Left cardiac atrium (tissue), 4 donors: ENCODE results near the gene CPLX4. TPM values are rescaled to one million over a fixed set of nuclear protein-coding genes. Genes with fewer than 3 reads are reported as not detected.
"Not testable (repeated sequence)": the region's sequence is repeated elsewhere in the genome, so short reads cannot be mapped to it uniquely, and the experiment has no call there.

ENCODE experiments used
- ATAC-seq, 2 donors: fragments of 200-7000 bp; cut with Tn5 transposase; one replicate each; pipeline ENCODE4 v1.9.1; 2020; ENCODE audit warnings: mild to moderate bottlenecking in 2 of 2, moderate library complexity in 2 of 2
- DNase-seq: peaks from one replicate; pipeline ENCODE4 v3.0.0-alpha.2; 2020
- intact Hi-C, 2 donors: fragments of 100-400 bp; cut with DNase I; formaldehyde crosslinking; loops; one replicate each; pipeline versions ENCODE4 v1.14.1 to v1.15.1; 2022 to 2023
- total RNA-seq, 2 donors: library from RNA; stranded (reverse); fragmentation: NEBNext Ultra II Directional; extraction: Animal tissue kit (Norgen Biotek cat#: 25700); gene quantifications; one replicate each; pipeline ENCODE4 v1.2.1, GENCODE V29; 2021
- donor health status: DM: no; HTN: yes; CAD: no.
- donor health status: DM: no; HTN: yes; CAD: no; lungs with severe emphysema.
- donor health status: DM: yes; HTN: yes; CAD: no.
- donor health status: Dilated cardiomyopathy.

Gene CPLX4
- total RNA-seq, 2 donors from 2014 or later: not detected

DNA sequence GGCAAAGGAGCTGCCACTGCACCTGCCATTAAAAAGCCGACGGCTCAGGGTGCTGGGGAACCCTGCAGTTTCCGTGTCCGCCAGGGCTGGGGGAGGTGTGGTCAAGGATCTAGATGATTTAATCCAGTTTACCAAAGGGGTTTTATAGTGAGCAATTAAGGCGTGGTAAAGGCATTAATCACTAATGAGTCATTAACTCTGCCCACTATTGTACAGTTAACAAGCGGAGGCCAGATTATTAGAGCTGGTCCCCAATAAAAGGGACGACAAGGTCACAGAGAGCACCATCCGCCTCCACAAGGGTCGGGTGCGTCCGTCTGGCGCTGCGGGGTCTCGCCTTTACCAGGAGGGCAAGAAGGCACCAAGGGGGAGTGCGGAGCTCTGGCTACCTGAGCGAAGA lies 54.8 kb downstream of the CPLX4 start:
- ATAC-seq: no peak
- no peak for DNase-seq
- intact Hi-C loops: no loop called here

DNA sequence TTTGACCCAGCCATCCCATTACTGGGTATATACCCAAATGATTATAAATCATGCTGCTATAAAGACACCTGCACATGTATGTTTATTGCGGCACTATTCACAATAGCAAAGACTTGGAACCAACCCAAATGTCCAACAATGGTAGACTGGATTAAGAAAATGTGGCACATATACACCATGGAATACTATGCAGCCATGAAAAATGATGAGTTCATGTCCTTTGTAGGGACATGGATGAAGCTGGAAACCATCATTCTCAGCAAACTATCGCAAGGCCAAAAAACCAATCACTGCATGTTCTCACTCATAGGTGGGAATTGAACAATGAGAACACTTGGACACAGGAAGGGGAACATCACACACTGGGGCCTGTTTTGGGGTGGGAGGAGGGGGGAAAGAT lies 56.2 kb downstream of the CPLX4 start:
- intact Hi-C loops, ATAC-seq: not testable (repeated sequence)

DNA sequence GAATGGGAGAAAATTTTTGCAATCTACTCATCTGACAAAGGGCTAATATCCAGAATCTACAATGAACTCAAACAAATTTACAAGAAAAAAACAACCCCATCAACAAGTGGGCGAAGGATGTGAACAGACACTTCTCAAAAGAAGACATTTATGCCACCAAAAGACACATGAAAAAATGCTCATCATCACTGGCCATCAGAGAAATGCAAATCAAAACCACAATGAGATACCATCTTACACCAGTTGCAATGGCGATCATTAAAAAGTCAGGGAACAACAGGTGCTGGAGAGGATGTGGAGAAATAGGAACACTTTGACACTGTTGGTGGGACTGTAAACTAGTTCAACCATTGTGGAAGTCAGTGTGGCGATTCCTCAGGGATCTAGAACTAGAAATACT lies 56.6 kb downstream of the CPLX4 start:
- intact Hi-C loops, ATAC-seq, DNase-seq: not testable (repeated sequence)

More for the DNA sequence above, 56.2 kb downstream of the CPLX4 start:
- not testable (repeated sequence) for DNase-seq

DNA sequence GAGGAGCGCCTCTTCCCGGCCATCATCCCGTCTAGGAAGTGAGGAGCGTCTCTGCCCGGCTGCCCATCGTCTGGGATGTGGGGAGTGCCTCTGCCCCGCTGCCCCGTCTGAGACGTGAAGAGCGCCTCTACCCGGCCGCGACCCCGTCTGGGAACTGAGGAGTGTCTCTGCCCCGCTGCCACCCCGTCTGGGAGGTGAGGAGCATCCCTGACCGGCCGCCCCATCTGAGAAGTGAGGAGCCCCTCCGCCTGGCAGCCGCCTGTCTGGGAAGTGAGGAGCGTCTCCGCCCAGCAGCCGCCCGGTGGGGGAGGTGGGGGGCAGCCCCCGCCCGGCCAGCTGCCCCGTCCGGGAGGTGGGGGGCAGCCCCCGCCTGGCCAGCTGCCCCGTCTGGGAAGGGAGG lies 63.0 kb downstream of the CPLX4 start:
- intact Hi-C loops: not testable (repeated sequence)

DNA sequence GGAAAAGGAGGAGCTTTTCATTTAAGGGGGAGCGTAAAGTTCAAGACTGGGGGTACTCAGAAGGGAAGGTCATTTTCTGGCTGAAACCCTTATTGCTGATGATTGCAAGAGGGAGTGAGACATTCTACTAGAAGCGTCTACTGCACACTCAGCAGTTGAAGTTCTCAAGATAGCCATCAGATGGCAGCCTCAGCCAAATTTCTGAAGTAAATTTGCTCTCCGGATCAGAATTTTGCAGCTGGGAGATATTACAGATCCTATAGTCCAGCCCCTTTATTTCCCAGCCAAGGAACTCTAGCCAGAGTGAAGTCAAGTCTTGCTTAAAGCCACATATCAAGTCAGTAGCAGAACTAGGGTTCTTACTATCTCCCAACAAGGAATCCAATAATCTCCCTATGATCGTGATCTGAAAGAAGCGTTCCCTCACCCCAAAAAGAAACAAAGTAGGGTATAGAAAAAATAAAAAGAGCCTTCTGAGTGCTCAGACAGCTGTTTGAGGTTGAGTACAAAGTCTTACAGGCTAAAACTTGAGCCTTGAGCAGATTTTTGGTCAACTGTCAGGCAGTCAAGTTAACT lies 69.2 kb downstream of the CPLX4 start:
- intact Hi-C loops: loop anchor here in 1 of 2 donors (5.0 kb wide), 1 partner anchor 153 kb away; no protein-coding TSS in a partner anchor
- peak; percentile 79 to 85 for ATAC-seq
- no peak for DNase-seq

More for the DNA sequence above, 63.0 kb downstream of the CPLX4 start:
- not testable (repeated sequence) for DNase-seq, ATAC-seq

DNA sequence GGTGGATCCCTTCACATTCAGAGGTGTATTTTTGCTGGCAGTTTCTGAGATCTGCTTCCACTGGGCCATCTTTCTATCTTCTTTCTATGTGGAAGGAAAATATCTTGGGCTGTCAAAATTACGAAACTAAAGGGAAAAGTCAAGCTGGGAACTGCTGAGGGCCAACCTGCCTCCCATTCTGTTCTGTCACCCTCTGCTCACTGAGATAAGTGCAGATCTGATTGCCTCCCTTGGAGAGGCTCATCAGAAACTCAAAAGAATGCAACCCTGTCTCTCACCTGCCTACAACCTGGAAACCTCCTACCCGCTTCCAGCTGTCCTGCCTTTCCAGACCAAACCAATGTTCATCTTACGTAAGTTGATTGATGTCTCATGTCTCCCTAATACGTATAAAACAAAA lies 71.7 kb downstream of the CPLX4 start:
- DNase-seq (no peak), ATAC-seq (no peak)
- intact Hi-C loops: loop anchor here in 1 of 2 donors (5.0 kb wide), 1 partner anchor 156 kb away; no protein-coding TSS in a partner anchor

Other genes with a start within 250 kb of the CPLX4 start
- gene SEC11C, start 178.8 kb downstream of the CPLX4 start, total RNA-seq: 10 to 100 TPM; 35.0 to 43.9 TPM
- gene GRP, start 98.5 kb downstream of the CPLX4 start, total RNA-seq: not detected
- not detected for gene RAX, start 45.2 kb downstream of the CPLX4 start, total RNA-seq
- gene LMAN1, start 40.6 kb upstream of the CPLX4 start, total RNA-seq: 10 to 100 TPM; 58.2 to 80.1 TPM